Measurements from ENCODE around the gene NECTIN1. TPM values are rescaled to one million over a fixed set of nuclear protein-coding genes. Genes with fewer than 3 reads are reported as not detected.
A peak's percentile ranks its signal among the peaks of the same experiment; 100 is the strongest.

The NECTIN1 gene
- total and polyA plus RNA-seq, 5 experiments from 2014 or later, result 0.48 to 2.8 (median 1.7) TPM; not detected in 1

- H3K27me3 Mint-ChIP-seq, result peaks cover 0 to 8% (median 0%) of the 10 kb centered on the region in 5 donors
- H3K4me1 Mint-ChIP-seq, result peaks cover 7 to 19% (median 10%) of the 10 kb centered on the region in 4 donors
- peaks cover 0 to 4% (median 3%) of the 10 kb centered on the region in 3 donors for H3K36me3 Mint-ChIP-seq
- POLR2A ChIA-PET, result no interaction called here
- H3K4me3 Mint-ChIP-seq, result no peak overlapping the region
- no peaks in the 10 kb centered on the region for H3K9me3 Mint-ChIP-seq
- ATAC-seq (no peak), DNase-seq (no peak)
- H3K27ac Mint-ChIP-seq, result no peak overlapping the region
These were observed 50.6 kb downstream of the NECTIN1 start for GRCh38 chr11:119678351-119678750.

- POLR2A ChIA-PET, result no interaction called here
These were observed 51.2 kb downstream of the NECTIN1 start for GRCh38 chr11:119677840-119678239.

GRCh38 chr11:119676461-119677020 lies 52.5 kb downstream of the NECTIN1 start:
- Mint-ChIP-seq H3K4me3 (no peak overlapping the region), H3K27me3 (peaks cover 0 to 4% (median 0%) of the 10 kb centered on the region in 5 donors), H3K27ac (no peak overlapping the region), H3K36me3 (peaks cover 0 to 4% (median 3%) of the 10 kb centered on the region in 3 donors), H3K4me1 (peaks cover 3 to 16% (median 11%) of the 10 kb centered on the region in 4 donors), H3K9me3 (no peaks in the 10 kb centered on the region)
- POLR2A ChIA-PET, result no interaction called here
- DNase-seq, result no peak
- no peak for ATAC-seq

More at GRCh38 chr11:119677840-119678239, 51.2 kb downstream of the NECTIN1 start:
- no peak overlapping the region for H3K27ac Mint-ChIP-seq
- no peak for DNase-seq
- ATAC-seq, result no peak
- peaks cover 0 to 8% (median 0%) of the 10 kb centered on the region in 5 donors for H3K27me3 Mint-ChIP-seq
- H3K4me1 Mint-ChIP-seq, result peaks cover 5 to 19% (median 10%) of the 10 kb centered on the region in 4 donors
- H3K4me3 Mint-ChIP-seq, result no peak overlapping the region
- no peaks in the 10 kb centered on the region for H3K9me3 Mint-ChIP-seq
- peaks cover 0 to 4% (median 3%) of the 10 kb centered on the region in 3 donors for H3K36me3 Mint-ChIP-seq

- Mint-ChIP-seq H3K27ac (peak overlapping the region in 1 of 10 donors; percentile 62), H3K4me3 (peak overlapping the region in 2 of 10 donors; percentile 9 to 71), H3K36me3 (peaks cover 0 to 4% (median 3%) of the 10 kb centered on the region in 3 donors), H3K27me3 (peaks cover 0 to 4% (median 0%) of the 10 kb centered on the region in 5 donors), H3K4me1 (peaks cover 3 to 16% (median 11%) of the 10 kb centered on the region in 4 donors), H3K9me3 (no peaks in the 10 kb centered on the region)
- POLR2A ChIA-PET, result no interaction called here
- peak; percentile 50 to 57 for ATAC-seq
- DNase-seq, result no peak
These were observed 55.2 kb downstream of the NECTIN1 start for GRCh38 chr11:119673759-119674336.

GRCh38 chr11:119673052-119673758 lies 55.8 kb downstream of the NECTIN1 start:
- H3K27me3 Mint-ChIP-seq, result peaks cover 0 to 4% (median 0%) of the 10 kb centered on the region in 5 donors

GRCh38 chr11:119672597-119672996 lies 56.4 kb downstream of the NECTIN1 start:
- ATAC-seq (no peak), DNase-seq (no peak)
- peaks cover 3 to 16% (median 11%) of the 10 kb centered on the region in 4 donors for H3K4me1 Mint-ChIP-seq
- peaks cover 0 to 4% (median 0%) of the 10 kb centered on the region in 3 donors for H3K36me3 Mint-ChIP-seq
- H3K4me3 Mint-ChIP-seq, result no peak overlapping the region
- no peaks in the 10 kb centered on the region for H3K9me3 Mint-ChIP-seq
- H3K27me3 Mint-ChIP-seq, result peaks cover 0 to 4% (median 0%) of the 10 kb centered on the region in 5 donors
- H3K27ac Mint-ChIP-seq, result peak overlapping the region in 2 of 10 donors; percentile 36 to 57
- POLR2A ChIA-PET, result no interaction called here

More at GRCh38 chr11:119673052-119673758, 55.8 kb downstream of the NECTIN1 start:
- peak overlapping the region in 1 of 10 donors; percentile 71 for H3K4me3 Mint-ChIP-seq
- peaks cover 3 to 16% (median 11%) of the 10 kb centered on the region in 4 donors for H3K4me1 Mint-ChIP-seq
- H3K36me3 Mint-ChIP-seq, result peaks cover 0 to 4% (median 3%) of the 10 kb centered on the region in 3 donors
- H3K9me3 Mint-ChIP-seq, result no peaks in the 10 kb centered on the region
- ATAC-seq (no peak), DNase-seq (no peak)
- peak overlapping the region in 2 of 10 donors; percentile 36 to 62 for H3K27ac Mint-ChIP-seq
- POLR2A ChIA-PET, result no interaction called here

- POLR2A ChIA-PET, result no interaction called here
- Mint-ChIP-seq H3K27ac (peak overlapping the region in 1 of 10 donors; percentile 43), H3K27me3 (peaks cover 0 to 4% (median 0%) of the 10 kb centered on the region in 5 donors), H3K36me3 (no peaks in the 10 kb centered on the region), H3K9me3 (no peaks in the 10 kb centered on the region), H3K4me3 (no peak overlapping the region), H3K4me1 (peaks cover 3 to 16% (median 11%) of the 10 kb centered on the region in 4 donors)
- DNase-seq (no peak), ATAC-seq (no peak)
These were observed 57.4 kb downstream of the NECTIN1 start for GRCh38 chr11:119671561-119672015.

GRCh38 chr11:119671051-119671450 lies 57.9 kb downstream of the NECTIN1 start:
- peaks cover 3 to 16% (median 11%) of the 10 kb centered on the region in 4 donors for H3K4me1 Mint-ChIP-seq
- H3K27me3 Mint-ChIP-seq, result peaks cover 0 to 4% (median 0%) of the 10 kb centered on the region in 5 donors
- H3K36me3 Mint-ChIP-seq, result no peaks in the 10 kb centered on the region
- POLR2A ChIA-PET, result no interaction called here
- ATAC-seq (no peak), DNase-seq (no peak)
- no peak overlapping the region for H3K4me3 Mint-ChIP-seq
- no peaks in the 10 kb centered on the region for H3K9me3 Mint-ChIP-seq
- peak overlapping the region in 1 of 10 donors; percentile 43 for H3K27ac Mint-ChIP-seq

- DNase-seq (no peak), ATAC-seq (no peak)
- H3K27me3 Mint-ChIP-seq, result peaks cover 0 to 1% (median 0%) of the 10 kb centered on the region in 5 donors
- H3K36me3 Mint-ChIP-seq, result no peaks in the 10 kb centered on the region
- no peaks in the 10 kb centered on the region for H3K9me3 Mint-ChIP-seq
- no peak overlapping the region for H3K27ac Mint-ChIP-seq
- peaks cover 3 to 16% (median 8%) of the 10 kb centered on the region in 4 donors for H3K4me1 Mint-ChIP-seq
- POLR2A ChIA-PET, result no interaction called here
- no peak overlapping the region for H3K4me3 Mint-ChIP-seq
These were observed 59.5 kb downstream of the NECTIN1 start for GRCh38 chr11:119669487-119669886.

GRCh38 chr11:119668676-119669075 lies 60.3 kb downstream of the NECTIN1 start:
- no peak overlapping the region for H3K27ac Mint-ChIP-seq

GRCh38 chr11:119666463-119667131 lies 62.4 kb downstream of the NECTIN1 start:
- POLR2A ChIA-PET, result no interaction called here
- DNase-seq, result peak; percentile 17 to 70 (median 44)
- Mint-ChIP-seq H3K4me1 (no peaks in the 10 kb centered on the region), H3K36me3 (no peaks in the 10 kb centered on the region), H3K27ac (peak overlapping the region in 1 of 10 donors; percentile 28), H3K4me3 (no peak overlapping the region), H3K9me3 (no peaks in the 10 kb centered on the region), H3K27me3 (peaks cover 0 to 2% (median 0%) of the 10 kb centered on the region in 5 donors)
- ATAC-seq, result peak; percentile 61 to 89

More at GRCh38 chr11:119668676-119669075, 60.3 kb downstream of the NECTIN1 start:
- Mint-ChIP-seq H3K4me1 (peaks cover 0 to 8% (median under 1%) of the 10 kb centered on the region in 4 donors), H3K4me3 (no peak overlapping the region), H3K36me3 (no peaks in the 10 kb centered on the region), H3K27me3 (peaks cover 0 to 1% (median 0%) of the 10 kb centered on the region in 5 donors), H3K9me3 (no peaks in the 10 kb centered on the region)
- DNase-seq, result no peak
- POLR2A ChIA-PET, result no interaction called here
- no peak for ATAC-seq

GRCh38 chr11:119666061-119666460 lies 62.9 kb downstream of the NECTIN1 start:
- H3K36me3 Mint-ChIP-seq, result no peaks in the 10 kb centered on the region
- H3K27me3 Mint-ChIP-seq, result peaks cover 0 to 2% (median 0%) of the 10 kb centered on the region in 5 donors
- ATAC-seq (no peak), DNase-seq (no peak)
- no peaks in the 10 kb centered on the region for H3K9me3 Mint-ChIP-seq
- POLR2A ChIA-PET, result no interaction called here
- H3K27ac Mint-ChIP-seq, result peak overlapping the region in 1 of 10 donors; percentile 28
- H3K4me1 Mint-ChIP-seq, result no peaks in the 10 kb centered on the region
- H3K4me3 Mint-ChIP-seq, result no peak overlapping the region

Data from naive thymus-derived CD8-positive, alpha-beta T cell (primary cell).